GM19452 (cell line): Measurements from ENCODE around the gene RTF1.

ENCODE experiments used
- ATAC-seq: cut with Tn5 transposase; IDR thresholded peaks from one replicate; pipeline ENCODE4 v1.9.1; 2021; ENCODE audit not compliant: unreplicated experiment

The RTF1 gene

DNA sequence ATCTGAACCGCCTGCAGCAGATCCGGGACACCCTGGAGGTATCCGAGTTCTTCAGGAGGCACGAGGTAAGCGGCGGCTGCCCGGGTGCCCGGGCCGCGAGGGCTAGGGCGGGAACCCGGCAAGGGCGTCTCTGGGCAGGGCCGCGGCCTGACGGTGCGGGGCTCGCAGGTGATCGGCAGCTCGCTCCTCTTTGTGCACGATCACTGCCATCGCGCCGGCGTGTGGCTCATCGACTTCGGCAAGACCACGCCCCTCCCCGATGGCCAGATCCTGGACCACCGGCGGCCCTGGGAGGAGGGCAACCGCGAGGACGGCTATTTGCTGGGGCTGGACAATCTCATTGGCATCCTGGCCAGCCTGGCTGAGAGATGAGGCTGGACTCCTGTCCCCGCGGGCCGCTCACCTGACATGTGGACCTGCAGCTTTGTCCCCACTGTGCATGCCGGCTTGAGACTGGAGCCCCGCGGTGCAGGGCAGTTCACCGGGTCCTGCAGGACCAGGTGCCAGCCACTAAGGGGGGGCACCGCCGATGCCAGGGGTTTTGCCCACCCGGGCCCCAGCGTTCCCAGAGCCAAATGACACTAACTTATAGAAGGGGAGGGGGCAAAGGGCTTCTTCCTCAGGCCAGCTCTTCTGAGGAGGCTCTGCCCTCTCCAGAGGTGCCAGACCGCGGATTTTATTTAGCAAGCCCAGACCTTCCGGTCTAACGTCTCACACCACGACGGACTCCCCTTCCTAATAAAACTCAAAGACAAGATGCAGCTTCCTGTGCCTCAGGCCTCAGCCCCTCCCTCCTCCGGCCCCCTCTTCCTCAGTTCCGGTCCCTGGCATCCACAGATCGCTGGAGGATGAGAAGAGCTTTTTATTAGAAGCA lies 86.1 kb downstream of the RTF1 start:
- ATAC-seq: no peak

DNA sequence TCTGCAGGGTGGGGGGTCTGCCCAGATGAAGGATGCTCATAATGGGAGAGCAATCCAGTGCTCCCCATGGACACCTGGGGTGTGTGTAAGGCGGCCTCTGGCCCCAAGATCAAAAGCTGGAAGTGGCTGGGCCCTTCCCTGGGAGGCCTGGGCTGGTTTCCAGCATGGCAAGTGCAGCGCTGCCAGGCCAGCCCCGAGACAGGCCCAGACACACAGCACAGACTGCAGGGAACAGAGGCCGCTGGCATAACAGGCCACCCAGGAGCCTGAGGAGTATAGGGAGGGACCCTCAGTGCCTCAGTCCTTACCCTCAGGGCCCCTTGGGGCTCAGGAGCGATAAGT lies 86.7 kb downstream of the RTF1 start:
- ATAC-seq: no peak

DNA sequence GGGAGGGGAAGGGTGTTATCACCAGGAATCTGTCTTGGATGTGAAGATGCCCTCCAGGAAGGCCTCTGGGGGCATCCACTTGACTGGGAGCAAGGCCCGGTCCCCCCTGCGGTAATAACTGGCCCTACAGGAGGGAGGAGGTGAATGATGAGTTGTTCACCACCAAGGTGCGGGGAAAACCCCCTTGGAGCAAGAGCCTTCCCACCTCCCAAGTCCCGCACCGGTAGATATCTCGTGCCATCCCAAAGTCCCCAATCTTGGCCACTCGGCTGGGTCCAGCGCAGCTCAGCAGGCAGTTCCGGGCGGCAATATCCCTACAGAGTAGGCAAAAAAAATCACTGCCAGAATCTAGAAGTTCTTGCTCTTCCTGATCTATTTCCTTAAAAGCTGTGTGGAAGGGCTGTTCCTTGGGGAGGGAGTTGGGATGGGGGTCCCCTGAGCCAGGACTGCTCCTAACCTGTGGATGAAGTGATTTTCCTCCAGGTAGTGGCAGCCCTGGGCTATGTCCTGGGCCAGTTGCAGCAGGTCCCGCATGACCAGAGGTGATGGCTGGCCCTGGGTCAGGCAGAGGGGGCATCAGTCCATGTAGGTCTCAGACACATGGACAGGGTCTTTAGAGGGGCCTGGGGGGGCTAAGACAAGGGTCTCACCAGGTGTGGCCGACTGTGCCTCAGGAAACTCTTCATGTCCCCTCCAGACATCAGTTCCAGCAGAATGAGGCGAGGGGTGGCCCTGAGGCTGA lies 88.0 kb downstream of the RTF1 start:
- ATAC-seq: no peak

DNA sequence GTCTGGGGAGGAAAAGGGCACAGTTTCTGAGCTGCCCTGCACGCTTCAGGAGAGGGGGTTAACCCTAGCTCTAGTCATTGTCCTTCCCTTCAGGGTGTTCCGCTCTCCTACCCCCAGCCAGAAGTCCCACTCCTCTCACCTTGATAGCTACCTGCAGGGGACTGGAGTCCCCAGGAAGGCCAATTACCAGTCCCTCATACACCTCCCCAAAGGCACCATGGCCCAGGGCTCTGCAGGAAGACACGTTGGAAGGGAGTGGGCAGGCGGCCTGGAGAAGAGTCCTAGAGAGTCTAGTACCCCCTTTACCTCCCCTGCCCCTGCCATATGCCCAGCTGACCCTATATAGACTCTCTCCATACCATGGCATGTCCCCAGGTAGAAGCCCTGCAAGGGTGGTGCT lies 88.9 kb downstream of the RTF1 start:
- no peak for ATAC-seq

DNA sequence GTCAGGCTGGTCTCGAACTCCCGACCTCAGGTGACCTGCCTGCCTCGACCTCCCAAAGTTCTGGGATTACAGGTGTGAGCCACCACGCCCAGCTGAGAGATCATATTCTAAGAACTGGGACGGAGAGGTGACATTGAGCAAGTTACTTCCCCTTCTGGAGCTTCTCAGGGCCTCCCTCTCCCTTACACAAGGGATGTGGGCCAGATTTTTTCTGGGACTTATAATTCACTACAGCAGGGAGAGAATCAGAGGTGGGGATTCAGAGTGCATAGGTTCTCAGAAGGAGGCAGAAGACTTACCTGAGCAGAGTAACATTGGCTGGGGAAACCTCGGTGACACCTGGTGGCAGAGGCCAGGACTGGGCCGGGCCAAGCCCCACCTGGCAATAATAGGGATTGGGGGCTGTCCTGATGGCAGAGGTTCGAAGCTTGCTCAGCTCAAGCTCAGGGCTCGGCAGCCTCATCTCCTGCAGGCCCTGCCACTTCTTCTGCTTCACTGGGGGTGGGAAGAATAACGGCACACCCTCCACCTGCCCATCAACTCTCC lies 90.0 kb downstream of the RTF1 start:
- ATAC-seq: no peak

DNA sequence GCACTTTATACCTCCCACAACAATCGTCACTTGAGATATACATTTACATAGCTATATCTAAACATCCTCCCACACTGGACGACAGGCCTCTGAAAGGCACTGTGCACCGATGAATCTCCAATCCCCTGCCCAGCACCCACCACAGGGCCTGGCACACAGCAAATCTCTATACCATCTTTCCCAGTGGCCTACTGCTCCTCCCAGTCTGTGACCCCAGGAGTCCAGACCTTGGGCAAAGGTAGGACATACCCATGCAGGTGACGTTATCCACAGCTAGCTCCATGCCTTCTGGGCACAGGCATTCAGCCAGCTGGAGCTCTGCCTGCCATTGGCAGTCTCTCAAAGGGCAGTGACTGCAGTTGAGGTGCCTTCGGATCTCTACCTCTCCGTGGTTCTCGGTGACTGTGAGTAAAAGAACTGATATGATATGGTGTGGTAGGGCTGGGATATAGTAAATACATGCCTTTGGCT lies 91.0 kb downstream of the RTF1 start:
- no peak for ATAC-seq

DNA sequence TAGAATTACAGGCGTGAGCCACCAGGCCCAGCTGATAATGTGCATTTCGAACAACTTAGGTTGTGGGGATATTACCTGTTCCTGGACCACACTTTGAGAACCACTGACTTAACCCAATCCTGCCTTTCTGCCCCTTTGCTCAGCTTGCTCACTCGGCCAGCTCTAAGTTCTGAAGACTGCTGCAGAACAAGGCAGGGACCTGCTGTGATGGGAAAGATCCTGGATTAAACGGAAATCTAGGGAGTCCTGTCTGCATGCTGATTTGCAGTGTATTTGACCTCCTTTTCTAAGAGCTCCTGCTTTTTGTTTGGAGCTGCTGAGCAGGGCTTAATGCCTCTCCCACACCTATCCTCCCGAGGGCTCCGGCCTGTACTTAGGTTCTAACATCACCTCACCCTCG lies 93.8 kb downstream of the RTF1 start:
- ATAC-seq: no peak

DNA sequence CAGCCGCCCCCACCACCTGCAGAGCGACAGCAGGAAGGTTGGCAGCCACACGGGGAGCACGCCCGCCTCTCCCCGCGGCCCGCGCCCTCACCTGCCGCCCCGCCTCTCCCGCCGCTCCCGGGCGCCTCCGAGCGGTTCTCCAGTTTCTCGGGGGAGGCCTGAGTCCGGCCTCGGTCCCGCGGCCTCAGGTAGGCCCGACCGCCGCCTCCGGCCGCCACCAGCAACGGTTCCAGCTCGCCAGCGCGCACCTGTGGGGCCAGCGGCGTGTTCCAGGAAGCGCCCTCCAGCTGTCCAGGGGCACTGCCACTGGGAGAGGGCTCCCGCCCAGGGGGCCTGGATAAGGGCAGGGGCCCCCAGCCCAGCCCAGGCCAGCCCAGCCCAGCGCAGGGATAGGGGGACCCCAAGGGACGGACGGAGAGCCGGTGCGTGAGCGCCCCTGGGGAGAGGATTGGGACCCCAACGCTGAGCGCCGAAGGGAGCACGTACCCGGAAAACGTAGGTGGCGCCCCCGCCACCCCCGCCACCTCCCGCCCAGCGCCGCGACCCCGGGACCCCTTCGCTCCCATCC lies 94.5 kb downstream of the RTF1 start:
- ATAC-seq: no peak

DNA sequence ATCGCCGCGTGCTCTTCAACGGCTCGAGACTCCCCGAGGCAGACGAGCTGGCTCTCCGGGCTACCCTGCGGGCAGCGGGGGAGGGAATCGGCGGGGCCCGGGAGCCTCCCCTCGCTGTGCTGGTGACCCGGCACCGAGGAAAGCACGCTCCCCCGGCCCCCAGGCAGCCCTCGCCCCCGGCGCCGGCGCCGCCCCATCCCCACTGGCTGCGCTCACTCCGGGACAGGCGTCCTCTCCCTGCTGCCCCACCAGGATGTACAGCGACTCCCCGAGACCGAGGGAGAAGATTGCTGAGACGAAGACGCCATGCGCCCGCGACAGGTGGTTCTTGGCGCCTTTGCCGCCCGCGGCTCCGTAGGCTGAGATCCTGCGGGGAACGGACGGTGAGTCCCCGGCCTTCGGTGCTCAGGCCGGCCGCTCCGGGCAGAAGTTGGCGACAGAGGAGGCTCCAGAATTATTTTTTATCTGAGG lies 95.0 kb downstream of the RTF1 start:
- ATAC-seq: no peak

DNA sequence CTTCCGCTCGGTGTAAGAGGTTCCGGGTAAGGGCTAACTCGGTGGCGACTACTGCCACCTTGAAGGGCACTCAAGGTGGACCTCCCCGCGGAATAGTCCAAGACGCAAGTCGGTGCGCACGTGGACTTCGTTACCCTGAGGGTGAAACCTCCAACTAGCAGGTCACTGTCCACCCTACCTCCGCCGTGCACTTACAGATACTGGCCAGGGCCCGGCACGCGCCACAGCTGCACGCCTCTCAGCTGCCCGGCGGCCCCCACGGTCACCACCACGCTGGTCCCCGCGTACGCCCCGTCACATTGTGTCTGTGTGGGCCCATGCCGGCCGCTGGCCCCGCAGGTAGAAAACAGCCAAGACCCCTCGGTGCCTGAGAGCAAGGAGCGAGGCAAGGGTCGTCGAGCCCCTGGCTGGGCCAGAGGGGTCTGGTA lies 95.6 kb downstream of the RTF1 start:
- no peak for ATAC-seq

DNA sequence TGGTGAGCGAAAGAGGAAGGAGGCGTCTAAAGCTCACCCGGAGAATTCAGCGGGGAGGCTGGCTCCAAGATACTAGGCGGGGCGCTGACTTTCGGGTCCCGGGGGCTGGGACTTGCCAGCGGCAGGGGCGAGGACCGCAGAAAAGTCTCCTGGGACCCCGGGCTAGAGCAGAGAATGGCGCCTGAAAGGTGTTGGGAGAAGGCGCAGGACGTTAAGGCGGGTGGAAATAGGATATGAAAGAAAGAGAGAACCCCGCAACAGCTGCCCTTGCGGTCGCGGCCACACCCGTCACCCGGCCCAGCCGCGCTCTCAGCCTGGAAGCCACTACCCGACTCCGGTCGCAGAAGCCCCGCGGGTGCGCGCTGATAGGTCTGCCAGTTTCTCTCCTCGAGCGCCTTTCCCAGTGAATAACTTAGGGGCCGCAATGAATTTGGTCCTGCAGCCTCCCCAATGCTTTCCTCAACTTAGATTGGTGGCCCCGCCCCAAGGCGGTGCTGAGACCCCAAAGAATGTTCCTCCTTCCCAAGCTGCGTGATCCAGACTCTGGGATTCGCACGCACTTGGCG lies 96.1 kb downstream of the RTF1 start:
- ATAC-seq: no peak

DNA sequence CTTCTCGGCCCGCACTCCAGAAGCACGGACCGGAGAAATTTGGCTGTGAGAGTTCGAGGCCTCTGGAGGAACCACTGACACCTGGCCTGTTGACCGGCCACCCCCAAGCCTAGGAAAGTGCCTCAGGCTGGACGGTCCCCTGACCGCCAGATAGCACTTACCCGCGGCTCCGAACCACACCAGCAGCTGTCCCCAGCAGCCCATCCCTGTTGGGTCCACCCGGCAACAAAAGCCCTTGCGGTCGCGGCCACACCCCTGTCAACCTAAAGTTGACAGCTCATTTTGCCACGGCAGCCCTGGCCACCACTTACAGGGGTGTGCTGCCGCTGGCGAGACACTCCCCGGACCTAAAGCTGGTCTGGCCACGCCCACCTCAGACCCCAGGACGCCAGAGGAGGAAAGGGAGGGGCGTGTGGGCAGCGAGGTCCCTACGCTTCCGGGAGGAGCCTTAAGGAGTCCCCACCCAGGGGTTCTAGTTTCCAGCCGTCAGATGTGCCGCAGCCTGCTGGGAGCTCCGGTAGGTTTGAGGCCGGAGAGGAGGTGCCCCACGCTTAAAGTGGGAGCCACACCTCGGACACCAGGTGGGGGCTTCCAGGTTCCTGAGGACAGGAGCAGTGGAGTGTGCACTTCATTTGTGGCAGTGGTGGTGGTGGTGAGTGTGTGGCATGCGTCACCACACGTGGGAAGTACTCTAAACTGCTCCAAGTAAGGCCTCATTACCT lies 96.8 kb downstream of the RTF1 start, which contains the start of gene LTK:
LTK (minus strand) TSS at position 322 of the 722 bp plus-strand sequence; CDS start at position 204, 118 bp downstream.
- ATAC-seq: no peak

DNA sequence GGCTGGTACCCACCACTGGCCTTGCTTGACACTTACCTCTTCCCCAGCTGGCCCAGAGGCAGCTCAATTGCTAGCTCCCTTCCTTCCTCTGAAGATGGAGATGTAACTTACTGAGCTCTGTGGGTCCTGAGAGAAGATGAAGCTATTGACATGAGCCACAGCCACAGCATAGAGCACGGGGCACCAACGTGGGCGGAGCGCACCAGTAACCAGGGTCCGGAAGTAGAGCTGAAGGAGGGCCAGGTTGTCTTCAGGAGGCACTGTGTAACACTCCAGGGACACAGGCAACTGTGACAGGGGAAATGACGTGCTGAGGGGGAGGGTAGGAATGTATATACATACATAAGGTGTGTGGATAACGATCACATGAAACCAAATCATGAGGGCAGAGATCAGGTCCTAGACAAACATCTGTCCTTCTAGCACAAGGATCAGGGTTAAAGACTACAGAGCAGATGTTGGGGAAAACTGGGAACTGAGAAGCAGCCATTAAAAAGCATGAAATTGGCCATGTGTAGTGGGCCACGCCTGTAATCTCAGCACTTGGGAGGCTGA lies 101.1 kb downstream of the RTF1 start:
- no peak for ATAC-seq

DNA sequence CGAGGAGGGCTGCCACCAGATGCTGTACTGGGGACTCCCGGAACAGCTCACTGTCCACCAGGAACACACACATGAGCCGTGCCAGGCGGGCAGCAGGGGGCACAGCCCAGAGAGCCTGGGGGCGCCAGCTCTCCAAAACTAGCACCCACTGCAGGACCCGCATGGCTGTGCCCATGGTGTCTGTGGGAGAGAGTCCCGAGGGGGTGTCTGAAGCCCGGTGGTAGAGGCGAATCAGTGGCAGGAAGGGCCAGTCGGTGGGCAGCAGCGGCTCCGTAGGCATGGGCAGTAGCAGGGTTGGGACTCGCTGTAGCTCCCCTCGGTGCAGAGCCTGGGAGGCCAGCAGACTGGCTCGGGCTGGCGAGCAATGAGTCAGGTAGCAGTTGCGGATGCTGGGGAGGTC lies 103.7 kb downstream of the RTF1 start:
- no peak for ATAC-seq

DNA sequence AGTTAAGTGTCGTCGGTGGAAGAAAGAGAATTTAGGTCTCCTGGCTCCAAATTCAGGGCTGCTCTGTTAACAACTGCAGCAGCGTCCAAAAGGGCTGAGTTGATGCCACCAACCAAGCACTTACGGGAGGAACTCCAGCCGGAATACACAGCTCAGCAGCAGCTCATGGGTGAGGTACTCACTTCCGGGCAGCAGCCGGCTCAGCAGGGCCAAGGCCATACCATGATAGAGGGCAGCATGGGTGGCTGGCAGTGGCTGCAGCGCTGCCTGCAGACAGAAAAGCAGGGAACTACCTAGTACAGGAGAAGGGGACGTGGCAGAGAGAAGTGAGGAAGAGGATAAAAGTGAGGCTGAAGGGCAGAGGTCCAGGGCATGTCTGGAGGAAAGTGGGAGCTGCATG lies 104.7 kb downstream of the RTF1 start:
- no peak for ATAC-seq

DNA sequence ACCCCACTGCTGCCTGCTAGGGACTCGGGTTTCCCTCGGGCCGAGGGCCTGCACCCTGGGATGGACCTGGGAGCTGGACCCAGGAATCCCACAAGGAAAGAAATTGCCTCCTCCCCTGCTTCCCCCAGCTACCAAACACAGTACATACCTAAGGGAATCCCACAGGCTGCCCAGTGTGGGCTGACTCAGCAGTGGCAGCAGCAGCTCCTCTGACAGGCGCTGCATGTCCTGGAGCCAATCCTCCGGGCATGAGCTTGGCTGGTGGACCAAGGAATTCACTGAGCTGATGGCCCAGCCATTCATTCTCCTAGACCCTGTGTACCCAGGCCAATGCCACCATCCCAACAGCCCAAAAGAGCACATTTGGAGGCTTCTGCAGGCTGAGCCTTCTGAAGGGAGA lies 106.2 kb downstream of the RTF1 start:
- no peak for ATAC-seq

DNA sequence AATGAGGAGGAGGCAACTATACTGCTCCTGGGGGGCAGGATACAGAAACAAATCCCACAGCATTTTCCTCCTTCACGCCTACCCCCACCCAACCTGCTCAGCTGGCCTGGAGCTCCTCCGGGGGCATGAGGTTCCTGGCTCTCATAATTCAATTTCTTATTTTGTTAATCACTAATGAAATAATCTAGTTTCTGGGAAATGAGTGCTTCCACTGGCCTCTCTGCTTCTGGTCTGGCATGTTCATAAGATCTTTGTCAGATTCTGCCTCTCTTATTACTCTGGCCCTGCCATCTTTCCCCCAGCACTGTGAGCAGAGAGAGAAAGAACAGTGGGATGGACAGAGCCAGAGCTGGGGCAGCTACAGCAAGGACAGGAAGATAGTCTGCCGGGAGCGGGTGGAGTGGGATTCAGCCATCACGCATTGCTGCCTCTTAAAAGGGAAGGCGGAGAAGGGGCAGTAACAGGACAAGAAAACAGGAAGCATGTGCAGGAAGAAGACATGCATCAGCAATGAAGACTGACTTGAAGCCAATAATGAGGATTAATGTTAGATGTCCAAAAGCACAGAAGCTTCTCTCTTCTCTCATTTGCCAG lies 113.6 kb downstream of the RTF1 start:
- ATAC-seq: no peak
